Stimulated activated naive CD4-positive, alpha-beta T cell treated with Interleukin-2 at 50 U/mL for 16 hours (primary cell): ENCODE data around the gene FHIT.

Experiments
- DNase-seq: peaks from one replicate; lab custom pipeline; 2025; lab: John Stamatoyannopoulos, UW

Gene FHIT

GRCh38 chr3:61251174-61251972 lies at the start of gene FHIT:
Gene FHIT, minus strand, starts transcription at chr3:61251452.
- DNase-seq = peak; percentile 91

DNA sequence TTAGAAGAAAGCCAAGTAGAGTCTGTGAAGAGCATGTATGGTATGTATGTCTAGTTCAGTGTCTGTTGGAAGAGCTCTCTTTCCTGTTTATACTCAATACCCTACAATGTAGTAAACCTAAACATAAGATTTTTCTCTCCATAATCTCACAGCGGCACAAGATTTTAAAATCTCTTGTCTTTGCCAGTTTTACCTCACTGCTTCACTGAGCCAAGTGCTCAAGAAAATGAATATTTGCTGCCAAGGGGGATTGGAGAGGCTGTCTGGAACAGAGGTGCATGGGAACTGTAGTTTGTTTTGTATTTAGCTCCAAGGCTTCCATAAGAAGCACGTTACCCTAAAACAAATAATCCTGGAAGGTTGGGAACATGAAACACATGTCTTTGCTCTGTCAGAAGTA lies 49.5 kb upstream of the FHIT start:
- no peak for DNase-seq

- DNase-seq = no peak
Measured at GRCh38 chr3:61300006-61300380, 48.7 kb upstream of the FHIT start.

- DNase-seq = no peak
Measured at GRCh38 chr3:61299343-61300005, 48.2 kb upstream of the FHIT start.

DNA sequence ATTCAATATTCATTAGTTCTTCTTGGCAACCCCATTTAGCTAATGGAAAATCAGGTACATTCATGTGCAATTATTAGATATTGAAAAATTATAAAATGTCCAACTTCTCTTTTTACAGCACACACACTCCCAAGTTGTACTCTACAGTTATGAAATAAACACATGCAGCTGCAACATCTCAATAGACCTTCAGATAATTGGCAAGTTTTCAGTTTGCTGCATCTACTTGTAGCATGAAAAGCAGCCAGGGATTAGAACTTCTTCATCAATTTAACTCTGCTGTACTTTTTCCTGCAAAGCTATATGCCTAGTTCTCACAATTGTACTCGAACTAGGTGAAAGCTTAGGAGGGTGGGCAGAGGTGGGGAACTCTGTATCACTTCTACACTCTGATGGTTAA lies 46.6 kb upstream of the FHIT start:
- DNase-seq = no peak

GRCh38 chr3:61288446-61288845 lies 37.2 kb upstream of the FHIT start:
- DNase-seq = no peak

DNA sequence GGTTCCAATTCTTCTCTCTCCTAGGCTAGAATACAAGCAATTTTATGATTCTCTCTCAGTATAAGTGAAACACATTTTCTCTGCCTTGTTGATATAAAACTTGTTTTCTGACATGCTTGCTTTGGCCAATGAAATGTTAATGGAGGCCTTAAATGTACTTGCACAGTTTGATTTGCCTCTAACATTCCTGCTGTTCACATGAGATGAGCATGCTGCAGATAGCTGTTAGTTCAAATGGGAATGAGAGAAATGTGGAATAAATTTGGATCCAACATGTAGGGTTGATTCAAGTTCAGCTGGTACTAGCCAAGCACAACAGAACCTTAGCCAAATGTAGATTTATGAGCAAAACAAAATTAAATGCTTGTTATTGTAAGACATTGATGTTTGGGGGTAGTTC lies 32.6 kb upstream of the FHIT start:
- DNase-seq = no peak

DNA sequence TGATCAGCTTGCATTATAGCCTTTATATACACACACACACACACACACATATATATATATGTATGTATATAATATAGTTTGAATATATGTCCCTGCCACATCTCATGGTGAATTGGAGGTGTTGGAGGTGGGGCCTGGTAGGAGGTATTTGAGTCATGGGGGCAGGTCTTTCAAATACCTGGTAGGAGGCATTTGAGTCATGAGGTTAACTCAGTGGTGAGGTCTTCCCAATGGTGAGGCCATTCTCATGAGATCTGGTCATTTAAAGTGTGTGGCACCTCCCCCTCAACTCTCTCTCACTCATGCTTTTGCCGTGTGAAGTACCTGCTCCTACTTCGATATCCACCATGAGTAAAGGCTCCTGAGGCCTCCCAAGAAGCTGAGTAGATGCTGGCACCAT lies 27.5 kb upstream of the FHIT start:
- DNase-seq = no peak

DNA sequence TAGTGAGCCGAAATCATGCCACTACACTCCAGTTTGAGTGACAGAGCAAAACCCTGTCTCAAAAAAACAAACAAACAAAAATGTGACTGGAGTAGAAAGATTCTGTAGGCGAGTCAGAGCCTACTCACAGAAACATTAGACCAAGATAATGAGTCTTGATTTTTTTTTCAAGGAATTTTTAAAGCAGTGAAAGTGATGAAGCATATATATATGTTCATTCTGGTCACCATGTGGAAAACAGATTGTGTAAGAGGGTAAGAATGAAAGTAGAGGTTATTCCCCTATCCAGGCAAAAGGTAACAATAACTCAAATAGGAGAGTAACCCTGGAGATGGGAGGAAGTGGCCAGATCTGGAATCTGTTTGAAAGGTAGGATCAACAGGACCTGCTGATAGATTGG lies 26.2 kb upstream of the FHIT start:
- DNase-seq = no peak

DNA sequence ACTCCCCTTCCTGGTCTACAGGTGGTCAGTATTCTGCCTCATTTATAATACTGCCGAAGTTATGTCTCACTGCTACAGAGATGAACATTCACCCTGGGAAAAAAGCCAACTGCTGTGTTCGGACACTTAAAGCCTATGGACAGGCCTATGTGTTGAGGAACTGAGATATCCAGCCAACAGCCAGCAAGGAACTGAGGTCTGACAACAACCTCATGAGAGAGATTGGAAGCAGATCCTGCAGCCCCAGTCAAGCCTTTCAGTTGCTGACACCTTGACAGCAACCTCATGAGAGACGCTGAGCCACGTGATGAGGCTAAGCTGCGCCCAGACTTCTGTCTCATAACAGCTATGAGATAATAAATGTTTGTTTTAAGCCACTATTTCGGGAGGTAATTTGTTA lies 18.2 kb upstream of the FHIT start:
- DNase-seq = no peak

DNA sequence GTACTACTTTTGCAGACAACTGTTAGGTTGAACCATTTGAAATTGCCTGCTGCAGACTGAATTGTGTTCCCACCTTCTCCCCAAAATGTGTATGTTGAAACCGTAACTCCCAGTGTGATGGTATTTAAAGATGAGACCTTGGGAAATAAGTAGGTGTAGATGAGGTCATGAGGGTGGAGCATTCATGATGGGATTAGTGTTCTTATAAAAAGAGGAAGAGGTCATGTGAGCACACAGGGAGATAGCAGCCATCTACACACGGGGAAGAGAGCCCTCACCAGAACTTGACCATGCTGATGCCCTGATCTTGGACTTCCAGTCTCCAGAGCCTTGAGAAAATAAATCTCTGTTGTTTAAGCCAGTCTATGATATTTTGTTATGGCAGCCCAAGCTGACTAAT lies 17.4 kb upstream of the FHIT start:
- DNase-seq = no peak

GRCh38 chr3:61264281-61264680 lies 13.0 kb upstream of the FHIT start:
- DNase-seq = no peak

DNA sequence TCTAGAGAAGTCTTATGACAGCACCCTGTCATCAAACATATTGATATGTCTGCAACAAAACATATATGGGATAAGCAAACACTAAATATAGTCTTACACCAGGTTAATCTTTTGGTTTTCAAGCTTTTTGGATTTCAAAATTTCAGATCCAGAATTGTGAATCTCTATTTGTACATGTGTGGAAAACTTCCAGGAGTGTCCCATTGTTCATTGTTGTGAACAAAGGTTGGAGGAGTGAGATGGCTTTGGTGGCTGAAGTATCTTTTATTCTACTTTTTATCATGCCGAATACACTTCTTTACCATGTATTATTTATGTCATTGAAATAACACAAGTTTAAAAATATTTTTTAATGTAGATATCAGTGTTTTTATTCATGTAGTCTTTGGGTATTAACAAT lies 5.9 kb upstream of the FHIT start:
- DNase-seq = no peak

DNA sequence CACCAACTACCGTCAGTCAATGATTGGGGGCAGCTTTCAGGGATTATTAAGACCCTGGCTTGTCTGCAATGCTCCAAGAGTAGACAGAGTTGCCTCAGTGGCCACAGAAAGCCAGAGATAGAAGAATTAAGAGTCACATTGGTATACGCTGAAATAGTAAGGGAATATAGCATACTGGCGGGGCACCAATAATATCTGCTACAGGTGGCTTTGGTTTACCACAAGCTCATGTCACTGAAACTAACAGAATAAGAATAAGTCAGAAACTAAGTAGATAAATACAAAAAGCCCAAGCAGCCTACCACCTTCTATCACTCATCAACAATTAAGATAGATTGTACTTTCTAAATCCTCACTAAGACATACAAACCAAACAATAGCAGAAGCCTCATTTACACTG lies 2.5 kb upstream of the FHIT start:
- no peak for DNase-seq

DNA sequence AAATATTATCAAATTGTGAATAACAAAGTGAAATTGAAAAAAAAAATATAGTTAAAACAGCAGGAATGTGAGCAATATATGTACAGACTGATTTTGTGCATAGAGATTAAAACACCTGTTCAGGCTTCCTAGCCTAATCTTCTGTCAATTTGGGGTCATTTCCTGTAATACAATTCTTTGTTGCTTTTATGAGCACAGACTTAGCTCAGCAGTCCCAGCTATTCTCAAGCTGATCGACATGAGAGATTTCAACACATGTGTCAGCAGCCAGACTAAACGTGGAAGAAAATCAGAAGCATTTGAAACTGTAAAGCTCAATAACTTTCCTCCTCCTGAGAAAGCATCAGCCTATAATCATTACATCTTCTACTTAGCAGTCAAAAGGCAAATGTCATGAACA lies 1.6 kb upstream of the FHIT start:
- no peak for DNase-seq

- DNase-seq = peak; percentile 1
Measured at GRCh38 chr3:61250784-61251173, 473 bp downstream of the FHIT start.

GRCh38 chr3:61248496-61248895 lies 2.8 kb downstream of the FHIT start:
- DNase-seq = no peak

DNA sequence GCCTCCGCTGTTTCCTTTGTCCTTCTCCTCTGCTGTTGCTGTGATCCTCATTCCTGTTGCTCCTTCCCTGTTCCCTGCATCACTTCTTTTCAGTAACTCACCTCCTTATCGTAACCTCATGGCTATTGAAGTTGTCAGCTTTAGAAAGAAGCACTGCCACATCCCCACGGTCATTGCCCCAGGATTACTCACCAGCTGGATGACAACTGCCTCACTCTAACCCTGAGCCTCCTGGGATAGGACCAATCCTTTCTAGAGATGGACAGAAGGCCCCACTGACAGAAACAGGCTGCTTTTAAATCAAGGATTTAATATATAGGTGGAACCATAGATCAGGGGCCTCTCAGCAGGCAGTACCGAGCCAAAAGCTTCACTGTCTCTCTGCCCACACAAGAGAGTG lies 4.1 kb downstream of the FHIT start:
- DNase-seq = no peak

- DNase-seq = no peak
Measured at GRCh38 chr3:61239871-61240270, 11.4 kb downstream of the FHIT start.

GRCh38 chr3:61237858-61238257 lies 13.4 kb downstream of the FHIT start:
- no peak for DNase-seq

GRCh38 chr3:61236556-61236955 lies 14.7 kb downstream of the FHIT start:
- DNase-seq = no peak

DNA sequence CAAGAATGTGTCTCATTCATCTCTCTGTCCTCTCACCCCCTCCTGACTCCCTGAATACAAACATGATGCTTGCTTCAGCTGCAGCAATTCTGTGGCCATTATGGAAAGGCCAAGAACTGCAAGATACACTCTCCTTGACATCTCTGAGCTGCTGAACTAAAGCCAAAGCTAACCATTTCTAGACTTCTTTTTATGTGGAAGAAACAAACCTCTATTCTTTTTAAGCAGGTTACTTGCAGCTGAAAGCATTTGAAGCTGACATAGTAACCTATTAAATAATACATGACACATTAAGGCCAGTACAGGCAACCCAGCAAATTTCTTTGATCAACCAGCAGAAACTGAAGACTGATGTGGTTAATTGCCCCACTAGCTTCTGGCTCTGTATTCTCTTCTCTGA lies 17.5 kb downstream of the FHIT start:
- no peak for DNase-seq

DNA sequence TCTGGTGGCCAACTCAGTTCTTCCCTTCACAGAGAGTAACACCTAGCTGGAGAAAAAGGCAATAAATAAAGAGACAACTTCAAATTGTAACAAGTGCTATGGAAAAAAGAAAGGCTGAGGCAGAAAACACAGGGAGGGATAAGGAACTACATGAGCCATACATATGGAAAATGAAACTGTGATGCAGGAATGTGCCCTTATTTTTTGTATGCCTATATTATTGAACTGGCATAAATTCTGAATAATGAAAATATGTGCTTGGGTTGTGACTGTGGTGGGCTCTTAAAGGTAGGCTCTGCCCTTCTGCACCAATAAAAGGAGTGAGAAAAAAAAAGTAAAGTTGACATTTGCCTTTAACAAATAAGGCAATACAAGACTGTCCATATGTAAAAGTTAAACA lies 19.6 kb downstream of the FHIT start:
- no peak for DNase-seq

- DNase-seq = no peak
Measured at GRCh38 chr3:61227799-61228198, 23.5 kb downstream of the FHIT start.
